HepG2 (cell line): ENCODE data around the gene MTMR3. TPM values are rescaled to one million over a fixed set of nuclear protein-coding genes. Genes with fewer than 3 reads are reported as not detected.

ENCODE experiments used
- ASH2L ChIP-seq: fragments of 300-600, 200-600 bp; sonication (generic); IDR thresholded peaks from 2 replicates; pipeline ENCODE4 v1.7.0; 2017; ENCODE audit warnings: low read depth, mild to moderate bottlenecking, moderate library complexity, mixed read lengths, low read length; ENCODE audit not compliant: insufficient read length
- FOXP1 ChIP-seq, 2 experiments: fragments of 450-650 bp in 1 of 2; IDR thresholded peaks; 2 replicates each; pipeline ENCODE4 v1.6.1; 2017 to 2018; ENCODE audit warnings: antibody characterized with exemption in 1 of 2
- GTF3A ChIP-seq: sonication (generic); formaldehyde crosslinking; conservative IDR thresholded peaks from 2 replicates; pipeline ENCODE4 v1.4.0; 2020; ENCODE audit warnings: mild to moderate bottlenecking, missing genetic modification reagents
- KMT2A ChIP-seq: sonication (generic); formaldehyde crosslinking; IDR thresholded peaks from 2 replicates; pipeline ENCODE4 v1.4.0; 2020; ENCODE audit warnings: missing genetic modification reagents
- MIXL1 ChIP-seq: IDR thresholded peaks from 2 replicates; pipeline ENCODE4 v1.6.1; 2016
- NCOR1 ChIP-seq: fragments of 200-600 bp; sonication (generic); IDR thresholded peaks from 2 replicates; pipeline ENCODE4 v1.7.0; 2017; ENCODE audit warnings: antibody characterized with exemption, low read length, borderline replicate concordance
- NKX3-1 ChIP-seq: sonication (generic); formaldehyde crosslinking; IDR thresholded peaks from 2 replicates; pipeline ENCODE4 v1.5.0; 2020; ENCODE audit warnings: missing genetic modification reagents
- RFX3 ChIP-seq: IDR thresholded peaks from 2 replicates; pipeline ENCODE4 v1.6.1; 2016; ENCODE audit warnings: missing biosample characterization, missing genetic modification reagents
- SIX1 ChIP-seq: sonication (generic); formaldehyde crosslinking; IDR thresholded peaks from 2 replicates; pipeline ENCODE4 v1.4.0; 2020; ENCODE audit warnings: missing genetic modification reagents, borderline replicate concordance
- SSRP1 ChIP-seq: IDR thresholded peaks from 2 replicates; pipeline ENCODE4 v1.6.1; 2016; ENCODE audit warnings: control low read depth
- XRCC5 ChIP-seq: fragments of 200-400 bp; formaldehyde crosslinking; optimal IDR thresholded peaks from 2 replicates; pipeline ENCODE3; 2017; ENCODE audit warnings: mild to moderate bottlenecking, low read length
- ZIK1 ChIP-seq: sonication (generic); formaldehyde crosslinking; IDR thresholded peaks from 2 replicates; pipeline ENCODE4 v1.5.0; 2020; ENCODE audit warnings: mild to moderate bottlenecking, low read depth, missing genetic modification reagents, borderline replicate concordance
- ZNF484 ChIP-seq: sonication (generic); formaldehyde crosslinking; IDR thresholded peaks from 2 replicates; pipeline ENCODE4 v1.5.1; 2020; ENCODE audit warnings: mild to moderate bottlenecking, low read depth, missing genetic modification reagents, borderline replicate concordance
- ZNF496 ChIP-seq: sonication (generic); formaldehyde crosslinking; IDR thresholded peaks from 2 replicates; pipeline ENCODE4 v1.8.1; 2023; ENCODE audit warnings: mild to moderate bottlenecking, moderate library complexity, missing genetic modification reagents; ENCODE audit not compliant: insufficient replicate concordance
- ZNF572 ChIP-seq: sonication (generic); formaldehyde crosslinking; IDR thresholded peaks from 2 replicates; pipeline ENCODE4 v1.5.1; 2020; ENCODE audit warnings: mild to moderate bottlenecking, missing genetic modification reagents
- ZNF841 ChIP-seq: sonication (generic); formaldehyde crosslinking; IDR thresholded peaks from 2 replicates; pipeline ENCODE4 v1.8.1; 2023; ENCODE audit warnings: missing genetic modification reagents, borderline replicate concordance
- ZSCAN9 ChIP-seq: IDR thresholded peaks from 2 replicates; pipeline ENCODE4 v1.6.1; 2016; ENCODE audit warnings: borderline replicate concordance
- polyA plus RNA-seq, 8 experiments: library from polyadenylated mRNA; depleted of rRNA in 3 of 8; stranded (reverse) in 7 of 8; unstranded in 1 of 8; fragments of >200 nt; fragmentation: Illumina TruSeq in 4 of 8; extraction: Trizol in 4 of 8; gene quantifications; 2 replicates each; pipeline versions ENCODE4 v1.2.1 to v1.2.3, GENCODE V29; 2011 to 2016; ENCODE audit warnings: low read depth in 4 of 8, missing spikeins in 1 of 8, mixed read lengths in 1 of 8; ENCODE audit not compliant: insufficient read depth in 1 of 8
- total RNA-seq, 5 experiments: library from RNA; depleted of rRNA; stranded (reverse); fragments of >200 nt; fragmentation: Illumina TruSeq; extraction: Trizol; gene quantifications; 2 replicates each; pipeline ENCODE4 v1.2.3, GENCODE V29; 2016; ENCODE audit warnings: low read depth in 1 of 5
- TF ChIP-seq, protein P1 (sequence below): sonication (generic); formaldehyde crosslinking; IDR thresholded peaks from 2 replicates; pipeline ENCODE4 v1.5.0; 2020; ENCODE audit warnings: missing genetic modification reagents
- TF ChIP-seq, protein P2 (sequence below): sonication (generic); formaldehyde crosslinking; IDR thresholded peaks from 2 replicates; pipeline ENCODE4 v1.5.1; 2020; ENCODE audit warnings: missing genetic modification reagents, mild to moderate bottlenecking, borderline replicate concordance
- TF ChIP-seq, protein P3 (sequence below): sonication (generic); formaldehyde crosslinking; IDR thresholded peaks from 2 replicates; pipeline ENCODE4 v1.4.0; 2020; ENCODE audit warnings: missing genetic modification reagents, mild to moderate bottlenecking, borderline replicate concordance
- TF ChIP-seq, protein P4 (sequence below): sonication (generic); formaldehyde crosslinking; IDR thresholded peaks from 2 replicates; pipeline ENCODE4 v1.9.0; 2022; ENCODE audit warnings: low read depth, missing genetic modification reagents
- TF ChIP-seq, protein P5 (sequence below): sonication (generic); formaldehyde crosslinking; IDR thresholded peaks from 2 replicates; pipeline ENCODE4 v1.5.0; 2020; ENCODE audit warnings: missing genetic modification reagents

MTMR3 gene
- total and polyA plus RNA-seq, 2 of the 13 experiments (the other 11 are each of a cell fraction or from before 2014, with no cell fraction given) = 12.6 to 24.8 TPM

DNA sequence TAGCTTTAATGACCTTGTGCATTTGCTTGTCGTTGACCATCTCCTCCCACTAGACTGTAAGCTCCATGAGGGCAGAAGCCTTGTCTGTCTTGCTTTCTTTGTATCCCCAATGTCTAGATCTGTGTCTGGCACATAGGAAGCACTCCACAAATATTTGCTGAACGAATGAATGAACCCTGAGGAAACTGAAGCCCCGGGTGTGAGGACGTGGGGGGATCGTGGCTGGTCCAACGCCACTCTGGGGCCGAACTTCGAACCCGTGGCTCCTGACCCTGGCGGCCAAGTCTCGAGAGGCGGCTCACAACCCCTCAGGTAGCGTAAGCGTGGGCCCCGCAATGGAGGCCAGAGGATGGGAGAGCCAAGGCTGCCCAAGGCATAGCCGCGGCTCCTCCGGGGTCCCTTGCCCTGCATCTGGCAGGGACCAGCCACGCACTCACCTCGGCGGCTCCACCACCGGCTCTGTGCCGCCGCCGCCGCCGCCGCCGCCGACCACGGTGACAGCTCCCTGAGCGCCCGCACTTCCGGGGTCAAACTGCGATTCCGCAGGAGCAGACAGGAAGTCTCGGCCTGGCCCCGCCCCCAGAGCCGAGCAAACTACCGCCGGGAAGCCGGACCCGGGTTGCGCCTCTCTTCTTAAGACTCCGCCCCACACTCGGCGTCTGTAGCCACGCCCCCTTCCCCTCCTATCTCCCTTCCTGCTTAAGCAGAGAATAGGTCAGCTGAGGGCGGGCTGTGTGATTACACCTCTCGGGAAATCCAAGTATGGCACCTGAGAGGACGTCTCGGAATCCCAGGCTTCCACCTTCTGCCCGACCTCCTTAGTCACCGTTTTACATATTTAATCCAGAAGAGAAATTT lies 45.0 kb upstream of the MTMR3 start, which contains the start of gene ASCC2 (continued):
- TF ChIP-seq, protein P1, sequence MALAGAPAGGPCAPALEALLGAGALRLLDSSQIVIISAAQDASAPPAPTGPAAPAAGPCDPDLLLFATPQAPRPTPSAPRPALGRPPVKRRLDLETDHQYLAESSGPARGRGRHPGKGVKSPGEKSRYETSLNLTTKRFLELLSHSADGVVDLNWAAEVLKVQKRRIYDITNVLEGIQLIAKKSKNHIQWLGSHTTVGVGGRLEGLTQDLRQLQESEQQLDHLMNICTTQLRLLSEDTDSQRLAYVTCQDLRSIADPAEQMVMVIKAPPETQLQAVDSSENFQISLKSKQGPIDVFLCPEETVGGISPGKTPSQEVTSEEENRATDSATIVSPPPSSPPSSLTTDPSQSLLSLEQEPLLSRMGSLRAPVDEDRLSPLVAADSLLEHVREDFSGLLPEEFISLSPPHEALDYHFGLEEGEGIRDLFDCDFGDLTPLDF (CRISPR knock-in tag) = no peak
- TF ChIP-seq MIXL1 (CRISPR knock-in tag) (no peak), ZNF496 (CRISPR knock-in tag) (no peak), ZIK1 (no peak), GTF3A (CRISPR knock-in tag) (no peak), ZSCAN9 (CRISPR knock-in tag) (no peak), SIX1 (CRISPR knock-in tag) (no peak), ASH2L (peak; percentile 92), SSRP1 (CRISPR knock-in tag) (no peak), ZNF841 (CRISPR knock-in tag) (no peak), RFX3 (CRISPR knock-in tag) (no peak), NKX3-1 (0 out of 2 replicates have a peak, but pooled peaks have one; percentile 65), NCOR1 (peak; percentile 48), ZNF484 (no peak), FOXP1 (IDR thresholded peaks at IDR 0.05) (no peak), FOXP1 (CRISPR knock-in tag; IDR thresholded peaks at IDR 0.05) (no peak; the same call in 1 of the 2 replicates), KMT2A (CRISPR knock-in tag) (peak; percentile 61; the same call in 1 of the 2 replicates), XRCC5 (peak; percentile 47), ZNF572 (CRISPR knock-in tag) (0 out of 2 replicates have a peak, but pooled peaks have one; percentile 13)
- TF ChIP-seq, protein P2, sequence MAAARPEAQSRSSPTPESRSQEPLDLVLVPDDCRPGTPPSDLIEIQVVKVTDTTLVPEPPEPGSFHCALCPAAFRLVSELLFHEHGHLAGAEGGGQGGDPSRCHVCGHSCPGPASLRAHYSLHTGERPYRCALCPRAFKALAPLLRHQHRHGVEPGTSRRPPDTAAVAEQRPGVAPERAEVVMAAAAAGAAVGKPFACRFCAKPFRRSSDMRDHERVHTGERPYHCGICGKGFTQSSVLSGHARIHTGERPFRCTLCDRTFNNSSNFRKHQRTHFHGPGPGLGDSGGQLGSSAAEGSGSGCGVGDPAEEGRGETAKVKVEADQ (CRISPR knock-in tag) = no peak
- TF ChIP-seq, protein P3, sequence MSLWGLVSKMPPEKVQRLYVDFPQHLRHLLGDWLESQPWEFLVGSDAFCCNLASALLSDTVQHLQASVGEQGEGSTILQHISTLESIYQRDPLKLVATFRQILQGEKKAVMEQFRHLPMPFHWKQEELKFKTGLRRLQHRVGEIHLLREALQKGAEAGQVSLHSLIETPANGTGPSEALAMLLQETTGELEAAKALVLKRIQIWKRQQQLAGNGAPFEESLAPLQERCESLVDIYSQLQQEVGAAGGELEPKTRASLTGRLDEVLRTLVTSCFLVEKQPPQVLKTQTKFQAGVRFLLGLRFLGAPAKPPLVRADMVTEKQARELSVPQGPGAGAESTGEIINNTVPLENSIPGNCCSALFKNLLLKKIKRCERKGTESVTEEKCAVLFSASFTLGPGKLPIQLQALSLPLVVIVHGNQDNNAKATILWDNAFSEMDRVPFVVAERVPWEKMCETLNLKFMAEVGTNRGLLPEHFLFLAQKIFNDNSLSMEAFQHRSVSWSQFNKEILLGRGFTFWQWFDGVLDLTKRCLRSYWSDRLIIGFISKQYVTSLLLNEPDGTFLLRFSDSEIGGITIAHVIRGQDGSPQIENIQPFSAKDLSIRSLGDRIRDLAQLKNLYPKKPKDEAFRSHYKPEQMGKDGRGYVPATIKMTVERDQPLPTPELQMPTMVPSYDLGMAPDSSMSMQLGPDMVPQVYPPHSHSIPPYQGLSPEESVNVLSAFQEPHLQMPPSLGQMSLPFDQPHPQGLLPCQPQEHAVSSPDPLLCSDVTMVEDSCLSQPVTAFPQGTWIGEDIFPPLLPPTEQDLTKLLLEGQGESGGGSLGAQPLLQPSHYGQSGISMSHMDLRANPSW = peak; percentile 33; the same call in 1 of the 2 replicates
- TF ChIP-seq, protein P4, sequence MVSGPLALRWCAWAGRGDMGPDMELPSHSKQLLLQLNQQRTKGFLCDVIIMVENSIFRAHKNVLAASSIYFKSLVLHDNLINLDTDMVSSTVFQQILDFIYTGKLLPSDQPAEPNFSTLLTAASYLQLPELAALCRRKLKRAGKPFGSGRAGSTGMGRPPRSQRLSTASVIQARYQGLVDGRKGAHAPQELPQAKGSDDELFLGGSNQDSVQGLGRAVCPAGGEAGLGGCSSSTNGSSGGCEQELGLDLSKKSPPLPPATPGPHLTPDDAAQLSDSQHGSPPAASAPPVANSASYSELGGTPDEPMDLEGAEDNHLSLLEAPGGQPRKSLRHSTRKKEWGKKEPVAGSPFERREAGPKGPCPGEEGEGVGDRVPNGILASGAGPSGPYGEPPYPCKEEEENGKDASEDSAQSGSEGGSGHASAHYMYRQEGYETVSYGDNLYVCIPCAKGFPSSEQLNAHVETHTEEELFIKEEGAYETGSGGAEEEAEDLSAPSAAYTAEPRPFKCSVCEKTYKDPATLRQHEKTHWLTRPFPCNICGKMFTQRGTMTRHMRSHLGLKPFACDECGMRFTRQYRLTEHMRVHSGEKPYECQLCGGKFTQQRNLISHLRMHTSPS (CRISPR knock-in tag) = 0 out of 2 replicates have a peak, but pooled peaks have one; percentile 43
- TF ChIP-seq, protein P5, sequence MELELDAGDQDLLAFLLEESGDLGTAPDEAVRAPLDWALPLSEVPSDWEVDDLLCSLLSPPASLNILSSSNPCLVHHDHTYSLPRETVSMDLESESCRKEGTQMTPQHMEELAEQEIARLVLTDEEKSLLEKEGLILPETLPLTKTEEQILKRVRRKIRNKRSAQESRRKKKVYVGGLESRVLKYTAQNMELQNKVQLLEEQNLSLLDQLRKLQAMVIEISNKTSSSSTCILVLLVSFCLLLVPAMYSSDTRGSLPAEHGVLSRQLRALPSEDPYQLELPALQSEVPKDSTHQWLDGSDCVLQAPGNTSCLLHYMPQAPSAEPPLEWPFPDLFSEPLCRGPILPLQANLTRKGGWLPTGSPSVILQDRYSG (CRISPR knock-in tag) = 0 out of 2 replicates have a peak, but pooled peaks have one; percentile 57
